PFSK-1 (cell line): Measurements from ENCODE around the gene ADAMTSL1.

Experiments
- FOXP2 ChIP-seq: optimal IDR thresholded peaks from 2 replicates; pipeline ENCODE3; 2011; ENCODE audit warnings: borderline replicate concordance, control low read depth, inconsistent platforms; ENCODE audit not compliant: insufficient read depth; ENCODE audit errors: extremely low read length, extremely low read depth
- POLR2AphosphoS5 ChIP-seq: IDR thresholded peaks from 2 replicates; pipeline ENCODE4 v1.6.1; 2012; ENCODE audit warnings: low read depth, mild to moderate bottlenecking, control low read depth, low read length, moderate library complexity
- SIN3A ChIP-seq: IDR thresholded peaks from 2 replicates; pipeline ENCODE4 v1.6.1; 2012; ENCODE audit warnings: mild to moderate bottlenecking, low read length, moderate library complexity, borderline replicate concordance; ENCODE audit not compliant: insufficient read depth
- TAF1 ChIP-seq: IDR thresholded peaks from 2 replicates; pipeline ENCODE4 v1.6.1; 2012; ENCODE audit warnings: low read length, control low read depth, borderline replicate concordance; ENCODE audit not compliant: insufficient read depth
- TF ChIP-seq, protein P1 (sequence below), 2 experiments: IDR thresholded peaks; 2 replicates each; pipeline versions ENCODE4 v1.6.1 to v1.8.0; 2011 to 2012; ENCODE audit warnings: low read depth in 2 of 2, low read length in 2 of 2, control low read depth in 1 of 2, inconsistent platforms in 1 of 2, mild to moderate bottlenecking in 1 of 2, moderate library complexity in 1 of 2; ENCODE audit not compliant: insufficient read depth in 1 of 2

ADAMTSL1 gene

DNA sequence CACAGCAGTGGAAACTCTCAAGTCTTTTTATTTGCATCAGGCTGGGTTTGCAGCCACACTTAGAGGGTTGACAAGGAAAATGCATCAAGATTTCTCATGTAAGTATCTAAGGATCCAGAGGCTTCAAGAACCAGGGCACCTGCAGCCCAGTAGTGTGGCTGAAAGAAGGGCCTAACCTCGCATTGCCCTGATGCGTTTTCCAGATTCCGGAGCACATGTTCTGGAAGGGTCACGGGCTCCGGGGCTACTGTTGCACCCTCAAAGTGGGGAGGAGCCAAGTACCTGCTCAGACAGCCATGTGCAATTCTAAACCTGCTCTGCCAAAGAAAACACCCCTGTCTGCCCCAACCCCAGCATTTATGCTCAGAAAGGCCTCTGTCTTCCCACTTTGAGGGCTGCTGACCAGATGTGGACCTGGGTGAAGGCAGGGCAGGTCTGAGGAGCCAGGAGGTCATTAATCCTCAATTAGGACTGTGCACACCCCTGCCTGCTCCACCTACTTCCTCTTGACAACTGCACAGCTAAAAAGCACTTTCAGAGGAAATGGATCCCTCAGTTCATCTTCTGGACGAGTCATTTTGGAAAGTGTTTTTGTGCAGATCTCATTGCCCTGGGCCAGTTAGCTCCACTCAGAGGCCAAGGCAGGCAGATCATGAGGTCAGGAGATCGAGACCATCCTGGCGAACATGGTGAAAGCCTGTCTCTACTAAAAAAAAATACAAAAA is 448.4 kb downstream of the ADAMTSL1 start:
- TF ChIP-seq TAF1 (no peak), FOXP2 (no peak), POLR2AphosphoS5 (no peak), SIN3A (no peak)
- TF ChIP-seq, protein P1, sequence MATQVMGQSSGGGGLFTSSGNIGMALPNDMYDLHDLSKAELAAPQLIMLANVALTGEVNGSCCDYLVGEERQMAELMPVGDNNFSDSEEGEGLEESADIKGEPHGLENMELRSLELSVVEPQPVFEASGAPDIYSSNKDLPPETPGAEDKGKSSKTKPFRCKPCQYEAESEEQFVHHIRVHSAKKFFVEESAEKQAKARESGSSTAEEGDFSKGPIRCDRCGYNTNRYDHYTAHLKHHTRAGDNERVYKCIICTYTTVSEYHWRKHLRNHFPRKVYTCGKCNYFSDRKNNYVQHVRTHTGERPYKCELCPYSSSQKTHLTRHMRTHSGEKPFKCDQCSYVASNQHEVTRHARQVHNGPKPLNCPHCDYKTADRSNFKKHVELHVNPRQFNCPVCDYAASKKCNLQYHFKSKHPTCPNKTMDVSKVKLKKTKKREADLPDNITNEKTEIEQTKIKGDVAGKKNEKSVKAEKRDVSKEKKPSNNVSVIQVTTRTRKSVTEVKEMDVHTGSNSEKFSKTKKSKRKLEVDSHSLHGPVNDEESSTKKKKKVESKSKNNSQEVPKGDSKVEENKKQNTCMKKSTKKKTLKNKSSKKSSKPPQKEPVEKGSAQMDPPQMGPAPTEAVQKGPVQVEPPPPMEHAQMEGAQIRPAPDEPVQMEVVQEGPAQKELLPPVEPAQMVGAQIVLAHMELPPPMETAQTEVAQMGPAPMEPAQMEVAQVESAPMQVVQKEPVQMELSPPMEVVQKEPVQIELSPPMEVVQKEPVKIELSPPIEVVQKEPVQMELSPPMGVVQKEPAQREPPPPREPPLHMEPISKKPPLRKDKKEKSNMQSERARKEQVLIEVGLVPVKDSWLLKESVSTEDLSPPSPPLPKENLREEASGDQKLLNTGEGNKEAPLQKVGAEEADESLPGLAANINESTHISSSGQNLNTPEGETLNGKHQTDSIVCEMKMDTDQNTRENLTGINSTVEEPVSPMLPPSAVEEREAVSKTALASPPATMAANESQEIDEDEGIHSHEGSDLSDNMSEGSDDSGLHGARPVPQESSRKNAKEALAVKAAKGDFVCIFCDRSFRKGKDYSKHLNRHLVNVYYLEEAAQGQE (IDR thresholded peaks at IDR 0.05; ENCODE audit: insufficient read depth in 1 of 2, low read depth in 2 of 2, low read length in 2 of 2), result no peak

DNA sequence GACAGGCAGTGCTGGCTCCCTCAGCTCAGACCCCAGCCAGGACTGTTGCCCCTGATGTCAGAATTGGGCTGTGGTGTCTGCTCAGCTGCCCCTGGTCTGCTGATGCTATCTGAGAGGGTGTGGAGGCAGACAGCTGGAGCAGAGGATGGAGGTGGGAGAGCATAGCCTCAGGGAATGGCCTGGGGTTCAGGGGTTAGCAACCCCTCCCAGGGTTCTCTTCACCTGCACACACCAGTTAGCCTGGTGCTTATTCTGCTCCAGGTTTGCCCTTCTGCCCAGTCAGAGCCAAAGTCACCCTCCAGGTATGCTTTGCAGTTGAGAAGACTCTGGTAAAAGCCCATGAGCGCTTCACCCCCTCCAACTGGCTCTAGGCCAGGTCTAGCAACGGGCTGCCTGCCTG is 449.2 kb downstream of the ADAMTSL1 start:
- TF ChIP-seq FOXP2 (no peak), POLR2AphosphoS5 (no peak), TAF1 (no peak)
- TF ChIP-seq, protein P1 (IDR thresholded peaks at IDR 0.05; ENCODE audit: insufficient read depth in 1 of 2, low read depth in 2 of 2, low read length in 2 of 2), result no peak

DNA sequence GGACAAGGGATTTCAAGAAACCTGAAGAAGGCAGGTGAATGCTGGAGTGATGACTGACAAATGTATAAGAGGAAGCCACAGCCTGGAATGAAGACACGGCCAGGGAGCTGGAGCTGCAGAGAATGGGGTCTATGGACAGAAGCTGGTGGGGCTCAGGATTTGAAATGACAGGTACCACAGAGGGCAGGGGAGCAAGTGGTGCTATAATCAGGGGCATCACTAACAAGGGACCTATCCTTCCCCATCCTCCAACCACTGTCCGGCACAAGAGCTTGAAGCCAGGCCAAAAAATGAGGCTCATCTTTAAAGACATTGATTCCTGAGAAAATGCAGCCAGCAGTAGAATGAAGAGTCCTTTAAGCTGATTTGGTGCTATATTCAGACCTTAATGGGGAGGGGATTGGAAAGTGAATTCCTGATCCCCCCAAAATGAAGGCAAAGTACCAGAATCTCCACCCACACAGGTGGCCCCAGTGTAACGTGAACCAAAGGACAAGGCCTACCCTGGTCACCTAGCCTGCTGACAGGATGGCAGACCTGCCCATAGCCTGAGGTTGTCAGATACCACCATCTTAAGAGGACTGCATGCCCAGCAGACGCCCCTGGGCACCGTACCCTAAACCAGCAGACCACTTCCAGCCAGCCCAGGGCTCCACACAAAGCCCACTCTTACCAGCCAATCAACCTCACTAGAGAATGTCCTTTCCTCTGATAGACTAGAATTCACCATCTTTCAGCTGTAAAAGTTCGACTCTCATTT is 449.9 kb downstream of the ADAMTSL1 start:
- TF ChIP-seq TAF1, result no peak
- TF ChIP-seq POLR2AphosphoS5, result no peak
- TF ChIP-seq, protein P1 (IDR thresholded peaks at IDR 0.05; ENCODE audit: insufficient read depth in 1 of 2, low read depth in 2 of 2, low read length in 2 of 2), result no peak
- no peak for TF ChIP-seq SIN3A
- no peak for TF ChIP-seq FOXP2

DNA sequence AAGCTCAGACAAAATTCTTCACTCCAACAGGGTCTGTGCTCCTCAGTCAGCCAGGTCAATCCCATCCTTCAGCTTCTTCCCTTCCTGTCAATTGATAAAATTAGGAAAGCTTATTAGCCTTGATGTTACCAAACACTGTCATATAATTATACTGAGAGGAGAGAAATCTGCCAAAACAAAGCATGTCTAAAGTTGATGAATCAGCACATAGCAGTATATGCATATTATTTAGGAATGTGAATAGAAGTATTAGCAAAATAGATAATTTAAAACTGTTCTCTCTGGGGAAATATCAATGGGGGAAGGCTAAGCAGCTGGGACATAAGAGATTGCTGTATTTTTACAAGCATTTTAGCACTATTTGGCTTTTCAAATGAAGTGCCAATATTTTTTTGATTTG is 451.9 kb downstream of the ADAMTSL1 start:
- no peak for TF ChIP-seq SIN3A
- no peak for TF ChIP-seq FOXP2
- no peak for TF ChIP-seq POLR2AphosphoS5
- TF ChIP-seq, protein P1 (IDR thresholded peaks at IDR 0.05; ENCODE audit: insufficient read depth in 1 of 2, low read depth in 2 of 2, low read length in 2 of 2), result no peak
- TF ChIP-seq TAF1, result no peak
